GM18867 (cell line): ENCODE data around the gene GNA15.
A peak's percentile ranks its signal among the peaks of the same experiment; 100 is the strongest.
"Not testable (repeated sequence)": the region's sequence is repeated elsewhere in the genome, so short reads cannot be mapped to it uniquely, and the experiment has no call there.

Source experiments
- ATAC-seq: cut with Tn5 transposase; IDR thresholded peaks from one replicate; pipeline ENCODE4 v1.9.1; 2021; ENCODE audit warnings: mild to moderate bottlenecking, moderate library complexity; ENCODE audit not compliant: unreplicated experiment

The GNA15 gene

DNA sequence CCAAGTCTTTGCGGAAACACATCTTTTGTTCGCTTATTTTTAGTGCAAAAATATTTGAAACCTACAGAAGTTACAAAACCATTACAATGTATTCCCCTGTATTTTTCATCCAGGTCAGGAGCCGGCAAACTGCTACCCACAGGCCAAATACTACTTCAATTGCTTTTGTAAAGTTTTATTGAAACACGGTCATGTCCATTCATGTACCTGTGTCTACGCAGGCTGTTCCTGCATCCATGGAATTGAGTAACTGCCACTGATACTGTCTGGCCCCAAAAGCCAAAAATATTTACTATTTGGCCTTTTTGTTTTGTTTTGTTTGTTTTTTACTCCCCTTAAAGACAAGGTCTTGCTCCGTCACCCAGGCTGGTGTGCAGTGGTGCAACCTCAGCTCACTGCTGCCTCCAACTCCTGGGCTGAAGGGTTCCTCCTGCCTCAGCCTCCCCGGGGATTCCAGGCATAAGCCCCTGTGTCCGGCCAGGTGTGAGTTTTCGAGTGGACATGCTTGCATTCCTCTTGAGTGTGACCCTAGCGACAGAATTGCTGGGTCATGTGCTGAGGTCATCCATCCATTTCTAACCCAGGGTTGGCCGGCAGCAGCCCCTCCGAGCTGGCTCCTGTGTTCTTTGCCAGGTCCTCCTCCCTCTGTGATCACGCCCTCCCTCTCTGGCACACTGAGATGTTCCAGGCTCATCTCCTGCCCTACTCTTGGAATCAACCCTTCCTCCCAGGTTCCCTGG is 31.9 kb downstream of the GNA15 start:
- ATAC-seq, result no peak

DNA sequence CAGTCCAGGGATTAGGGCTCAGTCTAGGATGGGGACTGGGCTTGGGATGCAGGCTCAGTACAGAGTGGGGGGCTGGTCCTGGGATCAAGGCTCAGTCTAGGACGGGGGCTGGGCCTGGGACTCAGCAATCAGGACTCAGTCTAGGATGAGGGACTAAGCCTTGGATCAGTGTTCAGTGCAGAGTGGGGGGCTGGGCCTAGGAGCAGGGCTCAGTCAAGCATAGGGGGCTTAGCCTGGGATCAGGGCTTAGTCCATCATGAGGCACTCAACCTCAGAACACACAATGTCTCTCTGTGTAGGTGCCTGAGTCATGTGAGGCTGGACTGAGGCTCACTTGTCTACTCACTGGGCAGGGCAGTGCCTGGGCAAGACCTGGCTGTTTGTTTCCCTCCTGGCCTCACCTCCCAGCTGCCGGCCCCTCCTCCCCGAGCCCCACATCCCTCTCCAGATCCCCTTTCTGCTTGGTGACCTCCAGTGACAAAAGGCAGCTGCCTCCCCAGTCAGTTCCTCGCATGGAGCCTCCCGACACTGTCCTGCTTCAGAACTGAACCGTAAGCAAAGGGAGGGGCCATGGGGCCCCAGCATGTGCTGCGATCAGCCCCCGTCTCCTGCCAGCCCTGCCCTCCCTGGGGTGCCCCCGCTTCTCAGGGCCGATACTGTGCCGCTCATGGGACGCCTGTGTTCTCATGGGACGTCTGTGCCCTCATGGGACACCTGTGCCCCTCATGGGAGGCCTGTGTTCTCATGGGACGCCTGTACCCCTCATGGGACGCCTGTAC is 36.2 kb downstream of the GNA15 start:
- no peak for ATAC-seq

DNA sequence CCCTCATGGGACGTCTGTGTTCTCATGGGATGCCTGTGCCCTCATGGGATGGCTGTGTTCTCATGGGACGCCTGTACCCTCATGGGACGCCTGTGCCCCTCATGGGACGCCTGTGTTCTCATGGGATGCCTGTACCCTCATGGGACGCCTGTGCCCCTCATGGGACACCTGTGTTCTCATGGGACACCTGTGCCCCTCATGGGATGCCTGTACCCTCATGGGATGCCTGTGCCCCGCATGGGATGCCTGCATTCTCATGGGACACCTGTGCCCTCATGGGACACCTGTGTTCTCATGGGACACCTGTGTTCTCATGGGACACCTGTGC is 36.8 kb downstream of the GNA15 start:
- ATAC-seq, result not testable (repeated sequence)

DNA sequence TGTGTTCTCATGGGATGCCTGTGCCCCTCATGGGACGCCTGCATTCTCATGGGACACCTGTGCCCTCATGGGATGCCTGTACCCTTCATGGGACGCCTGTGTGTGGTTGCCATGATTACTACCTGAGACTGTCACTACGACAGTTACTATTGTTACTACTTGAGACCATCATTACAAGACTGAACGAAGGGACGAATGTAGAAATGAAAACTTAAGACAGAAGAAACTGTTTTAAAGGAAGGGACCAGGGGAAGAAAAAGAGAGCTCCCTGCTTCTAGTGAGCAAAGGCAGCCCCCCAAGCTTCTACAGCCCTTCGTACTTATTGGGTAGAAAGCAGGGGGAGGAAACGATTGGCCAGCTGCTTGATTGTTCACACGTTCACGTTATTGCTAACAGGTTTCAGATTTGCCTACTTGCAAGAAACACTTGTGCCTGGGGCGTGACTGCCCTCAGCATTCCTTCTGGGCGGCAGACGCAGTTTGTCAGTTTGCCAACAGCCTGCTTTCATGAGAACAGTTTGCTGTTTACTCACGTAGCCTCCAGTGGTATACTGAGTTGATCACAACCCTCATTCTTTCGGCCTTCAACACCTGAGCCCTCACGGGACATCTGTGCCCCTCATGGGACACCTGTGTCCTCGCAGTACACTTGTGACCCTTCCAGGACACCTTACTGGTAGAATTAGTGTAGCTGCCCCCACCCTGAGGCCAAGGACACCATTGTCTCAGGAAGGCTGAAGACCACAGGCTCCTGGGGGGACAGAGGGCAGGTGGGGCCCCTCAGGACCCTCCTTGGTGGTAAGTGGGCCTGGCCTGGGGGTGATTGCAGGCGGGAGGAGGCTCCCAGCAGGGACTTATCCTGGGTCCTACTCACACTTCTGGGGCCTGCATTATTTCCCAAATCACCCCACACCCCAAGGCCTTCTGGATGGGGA is 40.2 kb downstream of the GNA15 start:
- ATAC-seq, result no peak

DNA sequence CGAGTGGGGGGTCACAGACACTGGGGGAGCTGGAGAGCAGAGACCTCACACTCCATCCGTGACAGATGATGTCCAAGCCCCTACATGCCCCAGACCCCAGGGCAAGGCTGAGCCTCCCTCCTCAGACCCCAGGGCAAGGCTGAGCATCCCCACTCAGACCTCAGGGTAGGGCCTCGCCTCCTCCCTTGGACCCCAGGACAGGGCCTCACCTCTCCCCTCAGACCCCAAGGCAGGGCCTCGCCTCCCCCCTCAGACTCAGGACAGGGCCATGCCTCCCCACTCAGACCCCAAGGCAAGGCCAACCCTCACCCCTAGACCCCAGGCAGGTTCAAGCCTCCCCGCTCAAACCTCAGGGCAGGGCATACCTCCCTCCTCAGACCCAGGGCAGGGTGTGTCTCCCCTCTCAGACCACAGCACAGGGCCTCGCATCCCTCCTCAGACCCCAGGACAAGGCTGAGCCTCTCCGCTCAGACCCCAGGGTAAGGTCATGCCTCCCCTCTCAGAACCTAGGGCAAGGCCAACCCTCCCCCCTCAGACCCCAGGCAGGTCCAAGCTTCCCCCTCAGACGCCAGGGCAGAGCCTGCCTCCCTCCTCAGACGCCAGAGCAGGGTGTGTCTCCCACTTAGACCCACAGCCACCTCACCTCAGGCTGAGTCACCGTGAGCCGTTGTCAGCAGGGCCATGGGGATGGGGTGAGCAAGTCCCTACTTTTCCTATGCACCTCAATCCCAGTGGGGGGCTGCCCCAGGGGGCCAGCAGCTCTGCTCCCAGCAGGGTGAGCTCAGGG is 41.1 kb downstream of the GNA15 start:
- no peak for ATAC-seq

DNA sequence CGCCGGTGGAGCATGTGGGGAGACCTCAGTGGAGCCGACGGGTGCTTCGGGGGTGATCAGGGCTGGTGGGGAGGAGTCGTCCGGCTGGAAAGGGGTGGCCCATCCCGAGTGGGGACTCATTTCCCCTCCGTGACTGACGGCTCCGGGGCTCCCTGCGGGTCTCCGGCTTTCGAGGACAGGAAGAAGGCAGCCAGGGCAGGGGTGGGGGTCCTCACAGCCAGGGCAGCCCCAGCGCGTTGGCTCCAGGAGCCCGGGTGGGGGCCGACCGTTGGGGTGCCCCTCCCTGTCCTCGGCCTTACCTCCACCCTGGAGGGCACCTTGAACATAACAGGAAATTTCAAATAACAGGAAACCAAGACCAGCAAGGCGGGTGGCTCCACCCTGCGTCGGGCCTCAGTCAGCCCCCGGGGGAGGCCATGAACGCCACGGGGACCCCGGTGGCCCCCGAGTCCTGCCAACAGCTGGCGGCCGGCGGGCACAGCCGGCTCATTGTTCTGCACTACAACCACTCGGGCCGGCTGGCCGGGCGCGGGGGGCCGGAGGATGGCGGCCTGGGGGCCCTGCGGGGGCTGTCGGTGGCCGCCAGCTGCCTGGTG is 42.6 kb downstream of the GNA15 start, which contains the start of gene S1PR4:
S1PR4 (plus strand) TSS at position 393 of the 596 bp plus-strand sequence; CDS start at position 417, 24 bp downstream.
- peak; percentile 34 for ATAC-seq

DNA sequence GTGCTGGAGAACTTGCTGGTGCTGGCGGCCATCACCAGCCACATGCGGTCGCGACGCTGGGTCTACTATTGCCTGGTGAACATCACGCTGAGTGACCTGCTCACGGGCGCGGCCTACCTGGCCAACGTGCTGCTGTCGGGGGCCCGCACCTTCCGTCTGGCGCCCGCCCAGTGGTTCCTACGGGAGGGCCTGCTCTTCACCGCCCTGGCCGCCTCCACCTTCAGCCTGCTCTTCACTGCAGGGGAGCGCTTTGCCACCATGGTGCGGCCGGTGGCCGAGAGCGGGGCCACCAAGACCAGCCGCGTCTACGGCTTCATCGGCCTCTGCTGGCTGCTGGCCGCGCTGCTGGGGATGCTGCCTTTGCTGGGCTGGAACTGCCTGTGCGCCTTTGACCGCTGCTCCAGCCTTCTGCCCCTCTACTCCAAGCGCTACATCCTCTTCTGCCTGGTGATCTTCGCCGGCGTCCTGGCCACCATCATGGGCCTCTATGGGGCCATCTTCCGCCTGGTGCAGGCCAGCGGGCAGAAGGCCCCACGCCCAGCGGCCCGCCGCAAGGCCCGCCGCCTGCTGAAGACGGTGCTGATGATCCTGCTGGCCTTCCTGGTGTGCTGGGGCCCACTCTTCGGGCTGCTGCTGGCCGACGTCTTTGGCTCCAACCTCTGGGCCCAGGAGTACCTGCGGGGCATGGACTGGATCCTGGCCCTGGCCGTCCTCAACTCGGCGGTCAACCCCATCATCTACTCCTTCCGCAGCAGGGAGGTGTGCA is 43.3 kb downstream of the GNA15 start:
- peak; percentile 10 for ATAC-seq

DNA sequence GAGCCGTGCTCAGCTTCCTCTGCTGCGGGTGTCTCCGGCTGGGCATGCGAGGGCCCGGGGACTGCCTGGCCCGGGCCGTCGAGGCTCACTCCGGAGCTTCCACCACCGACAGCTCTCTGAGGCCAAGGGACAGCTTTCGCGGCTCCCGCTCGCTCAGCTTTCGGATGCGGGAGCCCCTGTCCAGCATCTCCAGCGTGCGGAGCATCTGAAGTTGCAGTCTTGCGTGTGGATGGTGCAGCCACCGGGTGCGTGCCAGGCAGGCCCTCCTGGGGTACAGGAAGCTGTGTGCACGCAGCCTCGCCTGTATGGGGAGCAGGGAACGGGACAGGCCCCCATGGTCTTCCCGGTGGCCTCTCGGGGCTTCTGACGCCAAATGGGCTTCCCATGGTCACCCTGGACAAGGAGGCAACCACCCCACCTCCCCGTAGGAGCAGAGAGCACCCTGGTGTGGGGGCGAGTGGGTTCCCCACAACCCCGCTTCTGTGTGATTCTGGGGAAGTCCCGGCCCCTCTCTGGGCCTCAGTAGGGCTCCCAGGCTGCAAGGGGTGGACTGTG is 44.0 kb downstream of the GNA15 start:
- ATAC-seq, result no peak

DNA sequence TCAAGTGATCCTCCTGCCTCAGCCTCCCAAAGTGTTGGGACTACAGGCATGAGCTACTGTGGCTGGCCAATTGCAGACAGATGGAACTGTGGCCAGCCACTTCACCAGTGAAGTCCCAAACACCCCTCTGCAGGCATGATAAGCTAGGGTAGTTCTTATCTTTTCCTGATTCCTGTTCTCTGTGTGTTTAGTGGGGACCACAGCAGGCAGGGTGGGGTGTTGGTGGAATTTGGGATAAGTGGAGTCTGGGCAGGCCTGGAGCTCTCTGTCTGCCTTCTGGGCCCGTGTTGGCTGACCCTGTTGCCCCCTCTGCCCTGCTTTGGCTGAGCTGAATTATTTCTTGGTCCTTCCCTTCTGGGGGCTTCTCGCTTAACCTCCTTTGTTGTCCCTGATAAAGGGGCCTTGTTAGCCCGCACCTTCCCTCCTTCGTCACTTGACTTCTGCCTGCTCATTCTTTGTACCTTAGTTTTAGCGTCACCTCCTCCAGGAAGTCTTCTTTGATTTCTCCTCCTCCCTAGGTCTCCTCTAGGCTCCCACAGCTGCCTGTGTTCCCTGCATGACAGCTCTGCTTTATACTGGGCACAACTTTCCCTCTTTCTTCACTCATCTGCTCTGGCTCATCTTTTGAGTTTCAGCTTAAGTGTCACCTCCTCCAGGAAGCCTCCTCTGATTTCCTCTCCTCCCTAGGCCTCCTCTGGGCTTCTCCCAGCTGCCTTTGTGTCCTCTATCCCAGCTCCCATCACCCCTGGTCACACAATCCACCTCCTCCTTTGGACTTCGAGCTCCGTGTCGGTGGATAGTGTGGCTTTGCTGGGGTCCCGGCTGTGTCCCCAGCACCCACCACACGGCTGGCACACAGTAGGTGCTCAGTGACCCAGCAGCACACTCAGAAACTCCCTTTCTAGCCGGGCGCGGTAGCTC is 48.1 kb downstream of the GNA15 start:
- no peak for ATAC-seq

DNA sequence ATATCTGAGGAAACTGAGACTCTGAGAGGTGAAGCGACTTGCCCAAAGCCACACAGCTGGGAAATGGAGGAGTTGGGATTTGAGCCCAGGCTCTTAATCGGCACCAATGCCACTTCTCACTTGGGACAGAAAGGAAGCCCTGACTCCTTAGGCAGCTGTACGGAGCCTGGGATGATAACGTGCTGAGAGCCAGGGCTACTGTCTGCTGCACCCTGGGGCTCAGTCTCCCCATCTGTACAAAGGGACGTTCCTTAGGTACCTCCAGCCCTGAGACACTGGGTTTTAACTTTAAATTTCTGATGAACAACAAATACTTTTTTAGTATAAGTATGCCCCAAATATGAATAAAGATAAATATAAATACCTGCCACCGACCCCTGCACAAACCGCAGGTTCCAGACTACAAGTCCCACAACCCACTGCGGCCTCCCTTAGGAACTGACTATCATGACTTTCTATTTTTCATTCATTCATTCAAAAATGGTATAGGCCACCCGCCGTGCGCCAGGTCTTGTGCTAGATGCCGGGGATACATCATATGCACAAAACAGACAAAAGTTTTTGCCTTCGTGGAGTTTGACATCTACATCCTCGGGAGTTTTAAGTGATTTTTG is 49.1 kb downstream of the GNA15 start:
- ATAC-seq, result peak; percentile 28

DNA sequence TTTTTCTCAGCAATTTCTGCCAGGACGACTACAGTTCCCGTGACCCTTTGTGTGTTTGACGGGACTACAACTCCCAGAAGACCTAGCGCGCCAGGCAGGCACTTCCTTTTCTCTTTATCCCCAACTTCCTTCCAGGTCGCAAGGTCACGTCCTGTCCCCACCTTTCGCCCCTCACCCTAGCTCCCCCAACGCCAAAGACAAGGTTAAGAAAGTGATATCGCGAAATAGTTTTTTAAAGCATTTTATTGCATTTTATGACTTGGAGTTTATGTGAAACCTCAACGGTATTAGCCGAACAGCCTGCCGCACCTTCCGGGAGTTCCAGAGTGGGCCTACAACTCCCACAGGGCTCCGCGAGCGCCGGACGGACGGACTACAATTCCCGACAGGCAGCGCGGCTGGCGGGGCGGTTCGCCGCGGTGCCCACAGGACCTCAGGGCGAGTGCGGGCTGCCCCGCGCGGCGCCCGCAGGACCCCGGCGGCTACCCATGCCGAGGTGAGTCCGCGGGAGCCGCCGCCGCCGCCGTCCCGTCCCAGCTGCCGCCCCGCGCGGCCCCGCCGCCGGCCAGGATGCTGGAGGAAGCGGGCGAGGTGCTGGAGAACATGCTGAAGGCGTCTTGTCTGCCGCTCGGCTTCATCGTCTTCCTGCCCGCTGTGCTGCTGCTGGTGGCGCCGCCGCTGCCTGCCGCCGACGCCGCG is 49.8 kb downstream of the GNA15 start, which contains the start of gene NCLN:
NCLN (plus strand) TSS at position 470 of the 699 bp plus-strand sequence; CDS start at position 571, 101 bp downstream.
- peak; percentile 70 for ATAC-seq

DNA sequence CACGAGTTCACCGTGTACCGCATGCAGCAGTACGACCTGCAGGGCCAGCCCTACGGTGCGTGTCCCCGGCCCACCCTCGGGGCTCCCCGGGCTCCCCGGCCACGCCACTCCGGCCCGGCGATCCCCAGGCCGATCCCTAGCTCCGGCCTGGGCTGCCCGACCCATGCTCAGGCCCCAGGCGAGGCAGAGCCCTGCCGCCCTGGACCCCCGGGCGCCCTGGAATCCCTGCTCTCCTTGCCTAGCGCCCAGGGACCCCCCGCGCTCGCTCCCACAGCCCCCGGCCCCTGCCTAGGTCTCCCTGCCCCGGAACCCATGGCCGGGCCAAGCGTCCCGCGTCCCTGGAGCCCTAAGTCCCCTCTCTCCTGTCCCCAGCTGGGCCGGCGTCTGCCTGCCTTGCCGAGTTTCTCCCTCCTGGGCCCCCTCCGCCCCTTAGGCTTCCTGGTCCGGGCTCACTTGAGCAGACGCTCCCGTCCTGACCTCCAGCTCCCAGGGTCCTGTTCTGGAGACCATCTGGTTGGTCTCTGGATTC is 50.4 kb downstream of the GNA15 start:
- peak; percentile 9 for ATAC-seq

DNA sequence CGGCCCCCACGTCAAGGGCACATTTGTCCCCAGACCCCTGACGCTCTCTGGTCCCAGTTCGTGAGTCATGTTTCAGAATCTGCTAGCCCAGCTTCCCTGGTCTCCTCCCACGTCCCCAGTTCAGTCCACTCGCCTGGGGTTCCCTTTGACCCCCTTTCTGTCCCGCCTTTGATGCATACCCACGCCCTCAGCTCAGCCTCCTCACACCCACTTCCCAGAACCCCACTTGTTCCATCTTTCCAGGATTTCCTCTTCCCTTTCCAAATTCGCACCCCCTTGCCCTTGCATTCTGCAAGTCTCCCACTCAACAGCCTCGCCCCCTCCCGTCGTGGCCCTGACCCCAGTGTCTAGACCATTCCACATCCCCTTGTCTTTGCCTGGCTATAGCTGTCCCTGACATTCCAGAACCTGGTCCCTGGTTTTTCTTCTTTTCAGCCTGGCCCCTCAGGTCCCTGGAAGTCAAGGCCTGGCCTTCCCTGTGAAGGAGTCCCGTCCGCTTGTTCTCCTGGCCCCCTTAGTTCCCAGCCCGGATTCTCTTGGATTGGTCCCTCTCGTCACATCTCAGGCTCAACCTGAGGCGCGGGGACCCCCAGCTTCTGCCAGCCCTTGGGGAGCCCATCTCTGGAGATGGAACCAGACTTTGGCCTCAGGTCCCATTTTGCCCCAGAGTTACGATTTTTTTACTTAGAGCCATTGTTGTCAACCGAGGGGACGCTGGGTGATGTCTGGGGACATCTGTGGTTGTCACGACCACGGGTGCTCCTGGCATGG is 51.2 kb downstream of the GNA15 start:
- ATAC-seq, result no peak

DNA sequence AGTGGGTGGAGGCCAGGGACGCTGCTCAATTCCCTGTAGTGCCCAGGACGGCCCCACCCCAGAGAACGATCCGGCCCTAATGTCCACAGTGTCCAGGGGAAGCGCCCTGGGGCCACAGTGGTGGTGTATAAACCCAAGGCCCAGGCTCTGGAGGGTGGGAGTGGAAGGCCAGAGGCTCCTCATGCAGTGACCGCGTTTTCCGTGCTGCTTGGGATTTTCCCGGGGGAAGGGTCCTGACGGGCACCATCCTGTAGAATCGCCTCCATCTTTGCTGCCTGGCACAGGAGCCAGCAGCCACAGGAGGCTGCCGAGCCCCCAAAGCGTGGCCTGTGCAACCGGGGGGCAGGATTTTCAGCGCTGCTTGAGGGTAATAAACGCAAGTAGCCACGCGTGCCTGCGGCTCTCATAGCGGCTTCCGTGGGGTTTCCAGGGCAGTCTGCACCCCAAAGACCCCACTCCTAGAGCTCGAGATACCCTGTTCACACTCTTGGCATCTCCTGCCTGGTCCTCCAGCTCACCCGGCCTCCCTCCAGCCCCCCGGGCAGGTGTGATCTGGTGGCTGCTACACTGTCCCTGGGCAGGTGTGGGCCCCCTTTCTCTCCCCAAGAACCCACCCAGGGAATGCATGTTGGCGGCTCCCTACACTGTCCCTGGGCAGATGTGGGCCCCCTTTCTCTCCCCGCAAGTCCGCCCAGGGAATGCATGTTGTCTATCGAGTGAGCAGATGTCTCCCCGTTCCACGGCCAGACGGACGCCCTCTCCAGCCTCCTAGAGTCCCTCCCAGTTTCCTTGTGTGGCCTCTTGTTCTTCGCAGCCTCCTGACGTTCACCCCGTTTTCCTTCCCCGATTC is 52.1 kb downstream of the GNA15 start:
- ATAC-seq, result no peak
